Superior temporal gyrus (tissue), 1 donor: ENCODE data around the gene ETV7.

Source experiments
- DNase-seq: peaks from one replicate; pipeline ENCODE4 v3.0.0-alpha.2; 2016; ENCODE audit errors: extremely low spot score

Gene ETV7

GRCh38 chr6:36323062-36323461 is 64.4 kb downstream of the ETV7 start:
- no peak for DNase-seq

- no peak for DNase-seq
Measured at GRCh38 chr6:36322591-36322990, 64.9 kb downstream of the ETV7 start.

GRCh38 chr6:36320475-36320874 is 67.0 kb downstream of the ETV7 start:
- no peak for DNase-seq

- no peak for DNase-seq
Measured at GRCh38 chr6:36319821-36320220, 67.6 kb downstream of the ETV7 start.

- no peak for DNase-seq
Measured at GRCh38 chr6:36319436-36319762, 68.1 kb downstream of the ETV7 start.

- no peak for DNase-seq
Measured at GRCh38 chr6:36318690-36319435, 68.6 kb downstream of the ETV7 start.

- DNase-seq = no peak
Measured at GRCh38 chr6:36317623-36318022, 69.8 kb downstream of the ETV7 start.
